Left ventricle myocardium inferior (tissue), 1 donor: Measurements from ENCODE around the gene GPR153. TPM values are rescaled to one million over a fixed set of nuclear protein-coding genes. Genes with fewer than 3 reads are reported as not detected.

Experiments
- DNase-seq: peaks from one replicate; pipeline ENCODE4 v3.0.0-alpha.2; 2020
- H3K27ac ChIP-seq: fragments of 200-600 bp; replicated peaks from 2 replicates; pipeline ENCODE4 v1.8.0; 2021
- H3K27me3 ChIP-seq: fragments of 200-600 bp; 2 replicates; pipeline ENCODE4 v1.8.0; 2021; ENCODE audit warnings: low read depth
- H3K36me3 ChIP-seq: fragments of 200-600 bp; 2 replicates; pipeline ENCODE4 v1.8.0; 2021
- H3K4me1 ChIP-seq: fragments of 200-600 bp; 2 replicates; pipeline ENCODE4 v1.8.0; 2021
- H3K4me3 ChIP-seq: fragments of 200-600 bp; 2 replicates; pipeline ENCODE4 v1.8.0; 2021; ENCODE audit warnings: mild to moderate bottlenecking, moderate library complexity
- H3K9me3 ChIP-seq: fragments of 200-600 bp; replicated peaks from 2 replicates; pipeline ENCODE4 v1.8.0; 2021
- intact Hi-C: fragments of 100-400 bp; cut with micrococcal nuclease; formaldehyde crosslinking; loops from one replicate; pipeline ENCODE4 v1.11.0; 2022
- total RNA-seq: library from RNA; stranded (reverse); fragmentation: NEBNext Ultra II Directional; extraction: Animal tissue kit (Norgen Biotek cat#: 25700); gene quantifications from one replicate; pipeline ENCODE4 v1.2.1, GENCODE V29; 2021
- TF ChIP-seq, protein P1 (sequence below): fragments of 200-600 bp; IDR thresholded peaks from 2 replicates; pipeline ENCODE4 v1.8.0; 2021; ENCODE audit warnings: antibody characterized with exemption, mild to moderate bottlenecking, borderline replicate concordance
- donor health status: DM: no; HTN: yes; CAD: no; lungs with severe emphysema.

GPR153 gene
- total RNA-seq, 1 donor from 2014 or later, result 4.8 TPM

DNA sequence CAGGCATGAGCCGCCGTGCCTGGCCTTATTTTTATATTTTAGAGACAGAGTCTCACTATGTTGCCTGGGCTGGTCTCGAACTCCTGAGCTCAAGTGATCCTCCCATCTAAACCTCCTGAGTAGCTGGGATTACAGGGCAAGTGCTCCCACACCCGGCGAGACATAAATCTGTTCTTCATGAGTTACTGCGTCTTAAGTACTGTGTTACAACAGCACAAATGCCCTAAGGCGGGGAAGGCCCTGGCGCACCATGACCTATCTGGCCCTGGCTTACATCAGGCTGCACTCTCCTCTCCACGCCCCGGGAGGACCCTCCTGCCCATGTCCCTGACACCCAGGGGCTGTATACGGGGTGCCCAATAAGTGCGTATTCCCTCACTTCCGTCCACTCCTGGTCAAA lies 4.3 kb downstream of the GPR153 start:
- no peak overlapping the region for H3K4me3 ChIP-seq
- H3K9me3 ChIP-seq, result no peaks in the 10 kb centered on the region
- no peak overlapping the region for H3K27ac ChIP-seq
- H3K36me3 ChIP-seq, result peaks cover 6% of the 10 kb centered on the region
- peaks cover 21% of the 10 kb centered on the region for H3K4me1 ChIP-seq
- intact Hi-C loops, result loop anchor here (10.0 kb wide), 1 partner anchor 202 kb away; no protein-coding TSS in a partner anchor
- TF ChIP-seq, protein P1, sequence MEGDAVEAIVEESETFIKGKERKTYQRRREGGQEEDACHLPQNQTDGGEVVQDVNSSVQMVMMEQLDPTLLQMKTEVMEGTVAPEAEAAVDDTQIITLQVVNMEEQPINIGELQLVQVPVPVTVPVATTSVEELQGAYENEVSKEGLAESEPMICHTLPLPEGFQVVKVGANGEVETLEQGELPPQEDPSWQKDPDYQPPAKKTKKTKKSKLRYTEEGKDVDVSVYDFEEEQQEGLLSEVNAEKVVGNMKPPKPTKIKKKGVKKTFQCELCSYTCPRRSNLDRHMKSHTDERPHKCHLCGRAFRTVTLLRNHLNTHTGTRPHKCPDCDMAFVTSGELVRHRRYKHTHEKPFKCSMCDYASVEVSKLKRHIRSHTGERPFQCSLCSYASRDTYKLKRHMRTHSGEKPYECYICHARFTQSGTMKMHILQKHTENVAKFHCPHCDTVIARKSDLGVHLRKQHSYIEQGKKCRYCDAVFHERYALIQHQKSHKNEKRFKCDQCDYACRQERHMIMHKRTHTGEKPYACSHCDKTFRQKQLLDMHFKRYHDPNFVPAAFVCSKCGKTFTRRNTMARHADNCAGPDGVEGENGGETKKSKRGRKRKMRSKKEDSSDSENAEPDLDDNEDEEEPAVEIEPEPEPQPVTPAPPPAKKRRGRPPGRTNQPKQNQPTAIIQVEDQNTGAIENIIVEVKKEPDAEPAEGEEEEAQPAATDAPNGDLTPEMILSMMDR, result no peak
- peaks cover 78% of the 10 kb centered on the region for H3K27me3 ChIP-seq
- no peak for DNase-seq

DNA sequence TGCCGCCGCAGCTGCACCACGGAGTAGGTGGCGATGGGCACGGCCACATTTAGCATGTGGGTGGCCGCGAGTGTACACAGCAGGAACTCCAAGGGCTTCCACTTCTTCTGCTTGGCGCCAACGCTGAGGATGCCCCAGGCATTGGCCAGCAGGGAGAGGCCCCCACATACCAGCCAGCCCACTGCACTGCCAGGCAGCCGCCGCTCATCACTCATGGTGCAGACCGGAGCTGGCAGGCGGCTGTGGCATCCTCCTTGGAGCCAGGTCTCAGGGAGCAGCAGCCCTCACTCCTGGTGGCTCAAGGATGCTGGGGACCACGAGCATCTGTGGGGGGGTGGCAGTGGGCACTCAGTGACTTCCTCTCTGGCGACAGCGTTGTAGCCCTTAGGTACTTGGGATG lies 6.2 kb downstream of the GPR153 start:
- TF ChIP-seq, protein P1, result no peak
- H3K27me3 ChIP-seq, result peaks cover 81% of the 10 kb centered on the region
- intact Hi-C loops, result loop anchor here (10.0 kb wide), 1 partner anchor 200 kb away; no protein-coding TSS in a partner anchor
- no peak overlapping the region for H3K27ac ChIP-seq
- H3K4me1 ChIP-seq, result peaks cover 5% of the 10 kb centered on the region
- no peak overlapping the region for H3K4me3 ChIP-seq
- H3K9me3 ChIP-seq, result no peaks in the 10 kb centered on the region
- no peak for DNase-seq
- peaks cover 6% of the 10 kb centered on the region for H3K36me3 ChIP-seq

DNA sequence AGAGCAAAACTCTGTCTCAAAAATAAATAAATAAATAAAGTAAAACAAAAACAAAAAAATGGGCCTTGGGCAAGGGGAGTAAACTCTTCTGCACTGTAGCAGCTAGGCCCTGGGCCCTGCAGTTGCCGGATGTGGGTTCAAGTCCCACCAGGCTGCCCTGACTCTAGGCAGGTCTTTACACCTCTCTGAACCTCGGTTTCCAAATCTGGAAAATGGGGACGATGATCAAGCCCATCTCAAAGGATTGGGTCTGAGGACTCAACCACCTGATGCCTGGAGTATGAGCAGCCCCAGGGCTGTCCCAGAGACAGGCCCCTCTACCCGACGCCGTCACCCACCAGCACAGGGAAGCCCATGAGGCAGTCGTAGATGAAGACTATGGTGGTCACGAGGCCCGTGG lies 7.5 kb downstream of the GPR153 start:
- TF ChIP-seq, protein P1, result no peak
- no peak for DNase-seq
- intact Hi-C loops, result loop anchor here (10.0 kb wide), 1 partner anchor 199 kb away; no protein-coding TSS in a partner anchor
- Histone ChIP-seq H3K27me3 (peaks cover 80% of the 10 kb centered on the region), H3K4me1 (peaks cover 7% of the 10 kb centered on the region), H3K9me3 (no peaks in the 10 kb centered on the region), H3K27ac (no peak overlapping the region), H3K36me3 (peaks cover 6% of the 10 kb centered on the region), H3K4me3 (no peak overlapping the region)

DNA sequence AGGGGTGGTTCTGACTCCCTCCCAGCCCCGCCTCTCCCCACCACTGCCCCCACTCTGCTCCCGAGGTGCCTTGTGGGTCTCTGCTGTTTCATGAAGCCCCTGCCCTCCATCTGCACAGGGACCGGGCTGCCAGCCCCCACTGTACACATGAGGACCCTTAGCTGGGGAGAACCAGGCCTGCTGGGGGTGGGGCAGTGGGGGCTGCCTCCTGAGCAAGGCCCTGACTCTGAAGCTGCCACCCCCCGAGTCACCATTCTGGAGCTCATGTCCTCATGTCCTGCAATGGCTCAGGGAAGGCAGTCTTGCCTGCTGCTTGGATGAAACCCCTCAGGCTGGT lies 8.6 kb downstream of the GPR153 start:
- H3K4me3 ChIP-seq, result no peak overlapping the region
- TF ChIP-seq, protein P1, result no peak
- no peak overlapping the region for H3K27ac ChIP-seq
- H3K27me3 ChIP-seq, result peaks cover 82% of the 10 kb centered on the region
- intact Hi-C loops, result loop anchor here (10.0 kb wide), 1 partner anchor 198 kb away; no protein-coding TSS in a partner anchor
- H3K9me3 ChIP-seq, result no peaks in the 10 kb centered on the region
- peaks cover 6% of the 10 kb centered on the region for H3K36me3 ChIP-seq
- H3K4me1 ChIP-seq, result peaks cover 7% of the 10 kb centered on the region
- DNase-seq, result no peak

DNA sequence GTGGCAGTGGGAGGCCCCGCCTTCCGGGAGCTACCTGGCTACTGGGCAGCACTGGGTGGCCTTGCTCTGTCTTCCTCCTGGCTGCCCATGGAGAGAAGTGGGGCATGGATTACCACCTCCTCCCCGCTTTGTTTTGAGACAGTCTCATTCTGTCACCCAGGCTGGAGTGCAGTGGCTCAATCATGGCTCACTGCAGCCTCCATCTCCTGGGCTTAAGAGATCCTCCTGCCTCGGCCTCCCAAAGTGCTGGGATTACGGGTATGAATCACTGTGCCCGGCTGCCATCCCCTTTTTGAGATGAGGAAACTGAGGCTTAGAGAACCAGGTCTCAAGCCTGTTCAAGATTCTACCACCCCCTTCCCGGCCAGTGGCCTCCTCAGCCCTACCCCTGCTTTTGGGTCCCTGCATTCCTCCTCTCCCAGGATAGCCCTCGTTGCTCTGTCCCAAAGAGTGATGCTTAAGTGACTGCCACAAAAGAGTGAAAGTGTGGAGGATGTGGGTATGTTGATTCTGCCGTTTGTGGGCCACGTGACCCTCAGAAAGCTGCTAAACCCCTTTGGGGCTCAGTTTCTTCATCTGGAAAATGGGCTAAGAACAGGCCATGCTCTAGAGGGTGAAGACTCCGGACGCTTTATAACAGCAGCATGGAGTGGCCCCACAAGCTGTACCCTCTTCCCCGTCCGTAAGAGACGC lies 9.1 kb downstream of the GPR153 start:
- Histone ChIP-seq H3K36me3 (peaks cover 6% of the 10 kb centered on the region), H3K9me3 (no peaks in the 10 kb centered on the region), H3K27me3 (peaks cover 82% of the 10 kb centered on the region), H3K27ac (no peak overlapping the region), H3K4me3 (no peak overlapping the region), H3K4me1 (peaks cover 7% of the 10 kb centered on the region)
- TF ChIP-seq, protein P1, result no peak
- intact Hi-C loops, result loop anchor here (10.0 kb wide), 1 partner anchor 197 kb away; no protein-coding TSS in a partner anchor
- no peak for DNase-seq
